Hepatocyte (in vitro differentiated cells): ENCODE results near the gene HEATR5B. TPM values are rescaled to one million over a fixed set of nuclear protein-coding genes. Genes with fewer than 3 reads are reported as not detected.

Experiments used
- DNase-seq: peaks from one replicate; pipeline ENCODE4 v3.0.0-alpha.2; 2016; ENCODE audit warnings: low spot score
- H2AFZ ChIP-seq: fragments of 200-600 bp; sonication (generic); 2 replicates; pipeline ENCODE4 v1.6.0; 2016; ENCODE audit warnings: antibody characterized with exemption, mild to moderate bottlenecking
- H3K27ac ChIP-seq: fragments of 200-600 bp; sonication (generic); 2 replicates; pipeline ENCODE4 v1.5.1; 2016; ENCODE audit warnings: mild to moderate bottlenecking
- H3K27me3 ChIP-seq: fragments of 200-600 bp; sonication (generic); 2 replicates; pipeline ENCODE4 v1.6.1; 2016
- H3K36me3 ChIP-seq: fragments of 200-600 bp; sonication (generic); replicated peaks from 2 replicates; pipeline ENCODE4 v1.5.1; 2016; ENCODE audit warnings: low read depth; ENCODE audit not compliant: insufficient read depth
- H3K4me1 ChIP-seq: fragments of 200-600 bp; sonication (generic); 2 replicates; pipeline ENCODE4 v1.5.1; 2016; ENCODE audit warnings: mild to moderate bottlenecking, moderate library complexity; ENCODE audit not compliant: insufficient read depth
- H3K4me2 ChIP-seq: fragments of 200-600 bp; sonication (generic); 2 replicates; pipeline ENCODE4 v1.6.0; 2016
- H3K4me3 ChIP-seq: fragments of 200-600 bp; sonication (generic); 2 replicates; pipeline ENCODE4 v1.5.1; 2016; ENCODE audit warnings: mild to moderate bottlenecking
- H3K79me2 ChIP-seq: fragments of 200-600 bp; sonication (generic); 2 replicates; pipeline ENCODE4 v1.6.0; 2017; ENCODE audit warnings: mild to moderate bottlenecking
- H3K9me2 ChIP-seq: fragments of 200-600 bp; sonication (generic); replicated peaks from 2 replicates; pipeline ENCODE4 v1.6.0; 2017; ENCODE audit warnings: mild to moderate bottlenecking; ENCODE audit not compliant: insufficient read depth
- H3K9me3 ChIP-seq: fragments of 200-600 bp; sonication (generic); 2 replicates; pipeline ENCODE4 v1.5.1; 2016; ENCODE audit warnings: low read depth, mild to moderate bottlenecking
- H4K20me1 ChIP-seq: fragments of 200-600 bp; sonication (generic); 2 replicates; pipeline ENCODE4 v1.6.0; 2016; ENCODE audit warnings: mild to moderate bottlenecking; ENCODE audit not compliant: insufficient read depth, poor library complexity, severe bottlenecking
- EZH2 ChIP-seq: fragments of 200-600 bp; sonication (generic); IDR thresholded peaks from 2 replicates; pipeline ENCODE4 v1.6.1; 2016; ENCODE audit warnings: antibody characterized with exemption, mild to moderate bottlenecking, borderline replicate concordance
- EZH2phosphoT487 ChIP-seq: fragments of 200-600 bp; sonication (generic); IDR thresholded peaks from one replicate; pipeline ENCODE4 v1.6.1; 2018; ENCODE audit warnings: antibody characterized with exemption, mild to moderate bottlenecking, low read depth, moderate library complexity; ENCODE audit not compliant: unreplicated experiment, severe bottlenecking
- WGBS: methylation state at CpG from one replicate; pipeline ENCODE4 v1.1.6; 2016; ENCODE audit warnings: low lambda C conversion rate; ENCODE audit errors: missing lambda C conversion rate; 5-methylcytosine and 5-hydroxymethylcytosine counted together
- polyA plus RNA-seq: library from polyadenylated mRNA; unstranded; fragments of >200 nt; fragmentation: Nextera tagmentation; extraction: Ambion mirVana; gene quantifications from 2 replicates; pipeline ENCODE4 v1.2.1, GENCODE V29; 2016
- total RNA-seq: library from RNA; depleted of rRNA; stranded (reverse); fragments of >200 nt; gene quantifications from 2 replicates; pipeline ENCODE4 v1.2.3, GENCODE V29; 2014
- TF ChIP-seq, protein P1 (sequence below): fragments of 200-600 bp; sonication (generic); IDR thresholded peaks from 2 replicates; pipeline ENCODE4 v1.5.1; 2016; ENCODE audit warnings: antibody characterized with exemption, mild to moderate bottlenecking; ENCODE audit not compliant: poor library complexity

HEATR5B gene
- total and polyA plus RNA-seq, 2 experiments from 2014 or later: 5.1 to 25.1 TPM

- H3K36me3 ChIP-seq: no peaks in the 10 kb centered on the region
- TF ChIP-seq EZH2: no peak
- no peak for TF ChIP-seq EZH2phosphoT487
- TF ChIP-seq, protein P1, sequence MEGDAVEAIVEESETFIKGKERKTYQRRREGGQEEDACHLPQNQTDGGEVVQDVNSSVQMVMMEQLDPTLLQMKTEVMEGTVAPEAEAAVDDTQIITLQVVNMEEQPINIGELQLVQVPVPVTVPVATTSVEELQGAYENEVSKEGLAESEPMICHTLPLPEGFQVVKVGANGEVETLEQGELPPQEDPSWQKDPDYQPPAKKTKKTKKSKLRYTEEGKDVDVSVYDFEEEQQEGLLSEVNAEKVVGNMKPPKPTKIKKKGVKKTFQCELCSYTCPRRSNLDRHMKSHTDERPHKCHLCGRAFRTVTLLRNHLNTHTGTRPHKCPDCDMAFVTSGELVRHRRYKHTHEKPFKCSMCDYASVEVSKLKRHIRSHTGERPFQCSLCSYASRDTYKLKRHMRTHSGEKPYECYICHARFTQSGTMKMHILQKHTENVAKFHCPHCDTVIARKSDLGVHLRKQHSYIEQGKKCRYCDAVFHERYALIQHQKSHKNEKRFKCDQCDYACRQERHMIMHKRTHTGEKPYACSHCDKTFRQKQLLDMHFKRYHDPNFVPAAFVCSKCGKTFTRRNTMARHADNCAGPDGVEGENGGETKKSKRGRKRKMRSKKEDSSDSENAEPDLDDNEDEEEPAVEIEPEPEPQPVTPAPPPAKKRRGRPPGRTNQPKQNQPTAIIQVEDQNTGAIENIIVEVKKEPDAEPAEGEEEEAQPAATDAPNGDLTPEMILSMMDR: no peak
- no peak for DNase-seq
- no peak overlapping the region for H3K27ac ChIP-seq
- WGBS: 64% methylated on average over 1 of the region's 1 CpG
- no peak overlapping the region for H3K4me2 ChIP-seq
- H3K4me1 ChIP-seq: no peaks in the 10 kb centered on the region
- no peaks in the 10 kb centered on the region for H3K9me2 ChIP-seq
- H2AFZ ChIP-seq: no peak overlapping the region
- H3K4me3 ChIP-seq: no peak overlapping the region
- no peaks in the 10 kb centered on the region for H3K79me2 ChIP-seq
- H3K27me3 ChIP-seq: no peaks in the 10 kb centered on the region
- H3K9me3 ChIP-seq: no peaks in the 10 kb centered on the region
- H4K20me1 ChIP-seq: no peaks in the 10 kb centered on the region
These were observed 15.9 kb upstream of the HEATR5B start for GRCh38 chr2:37100054-37100453.

DNA sequence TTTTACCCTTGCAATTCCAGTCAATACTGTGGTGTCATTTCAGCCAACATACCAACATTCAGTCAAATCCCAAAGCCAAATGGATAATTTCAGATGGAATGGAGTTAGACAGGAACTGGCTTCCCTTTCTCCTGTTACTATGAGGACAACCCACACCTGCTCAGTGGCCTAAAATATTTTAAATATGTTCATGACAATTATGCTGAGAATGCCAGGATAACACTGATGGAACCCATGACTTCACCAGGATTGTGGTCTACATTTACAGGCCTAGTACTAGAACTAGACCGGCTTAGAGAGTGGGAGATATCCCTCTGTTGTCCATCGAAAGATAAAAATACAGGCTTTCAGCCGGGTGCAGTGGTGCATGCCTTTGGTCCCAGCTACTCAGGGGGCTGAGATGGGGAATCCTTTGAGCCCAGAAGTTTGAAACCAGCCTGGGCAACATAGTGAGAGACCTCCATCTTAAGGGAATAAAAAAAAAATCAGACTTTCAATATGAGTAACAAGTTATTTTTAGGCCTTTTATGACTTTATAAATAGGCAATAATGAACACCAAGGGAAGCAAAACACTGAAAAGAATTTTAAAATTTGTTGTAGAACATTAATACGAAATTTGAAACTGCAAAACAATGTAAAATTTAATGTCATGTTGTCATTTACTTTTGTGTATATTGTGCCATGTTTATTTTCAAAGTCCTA is 14.4 kb upstream of the HEATR5B start:
- no peaks in the 10 kb centered on the region for H3K27me3 ChIP-seq
- H3K27ac ChIP-seq: no peak overlapping the region
- no peak overlapping the region for H3K4me2 ChIP-seq
- 90% methylated on average over 4 of the region's 4 CpGs for WGBS
- no peaks in the 10 kb centered on the region for H4K20me1 ChIP-seq
- no peaks in the 10 kb centered on the region for H3K9me2 ChIP-seq
- no peaks in the 10 kb centered on the region for H3K79me2 ChIP-seq
- TF ChIP-seq, protein P1: no peak
- TF ChIP-seq EZH2 (no peak), EZH2phosphoT487 (no peak)
- H3K4me1 ChIP-seq: no peaks in the 10 kb centered on the region
- no peak for DNase-seq
- H3K9me3 ChIP-seq: no peaks in the 10 kb centered on the region
- H3K4me3 ChIP-seq: no peak overlapping the region
- H3K36me3 ChIP-seq: no peaks in the 10 kb centered on the region
- no peak overlapping the region for H2AFZ ChIP-seq

DNA sequence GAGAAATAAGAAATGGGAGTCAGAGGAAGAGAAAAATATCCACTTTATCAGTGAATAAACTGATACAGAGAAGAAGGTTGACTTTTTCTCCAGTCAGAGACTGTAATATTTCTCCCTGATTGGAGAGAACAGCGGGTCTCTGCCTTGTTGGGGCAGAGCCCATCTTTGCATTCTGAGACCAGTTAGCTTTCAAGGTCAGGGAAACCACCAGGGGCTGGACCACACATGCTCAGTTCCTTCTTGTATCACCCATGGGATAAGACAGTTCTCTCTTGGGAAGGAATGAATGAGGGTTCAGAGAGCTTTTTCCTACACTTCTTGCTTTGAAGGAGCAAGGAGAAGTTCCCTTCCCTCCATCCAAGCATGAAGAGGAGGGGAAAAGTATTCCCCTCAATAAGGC is 12.4 kb upstream of the HEATR5B start:
- Histone ChIP-seq H3K79me2 (no peaks in the 10 kb centered on the region), H3K4me3 (no peak overlapping the region), H3K9me3 (no peaks in the 10 kb centered on the region), H3K36me3 (no peaks in the 10 kb centered on the region), H3K27me3 (no peaks in the 10 kb centered on the region), H3K27ac (no peak overlapping the region), H4K20me1 (no peaks in the 10 kb centered on the region), H3K4me2 (no peak overlapping the region), H2AFZ (no peak overlapping the region), H3K4me1 (no peaks in the 10 kb centered on the region), H3K9me2 (no peaks in the 10 kb centered on the region)
- TF ChIP-seq EZH2phosphoT487 (no peak), EZH2 (no peak)
- TF ChIP-seq, protein P1: no peak
- no peak for DNase-seq
- 96% methylated on average over 1 of the region's 1 CpG for WGBS
